Stimulated activated naive B cell treated with anti-CD40 and anti-IgM and Interleukin-4, amounts not matched to agents 10 μg/mL and 1 μg/mL and 100 μg/mL, for 72 hours (primary cell): ENCODE data around the gene CA11.

Experiments
- ATAC-seq, 2 donors: fragments of 150-1000 bp; cut with Tn5 transposase; replicated peaks; 2 replicates each; pipeline ENCODE4 v1.10.0; 2021; ENCODE audit warnings: moderate library complexity in 1 of 2
- DNase-seq: peaks from one replicate; pipeline ENCODE4 v3.0.0; 2021
- H3K27ac Mint-ChIP-seq: one replicate; pipeline ENCODE4 v1.8.0; 2022; ENCODE audit warnings: mild to moderate bottlenecking, mixed read lengths
- H3K27me3 Mint-ChIP-seq, 2 donors: one replicate each; pipeline ENCODE4 v1.8.0; 2022; ENCODE audit warnings: mixed read lengths in 2 of 2
- H3K36me3 Mint-ChIP-seq, 2 donors: one replicate each; pipeline ENCODE4 v1.8.0; 2022; ENCODE audit warnings: mixed read lengths in 2 of 2, mild to moderate bottlenecking in 1 of 2
- H3K4me1 Mint-ChIP-seq, 2 donors: one replicate each; pipeline ENCODE4 v1.8.0; 2022; ENCODE audit warnings: mixed read lengths in 2 of 2, mild to moderate bottlenecking in 1 of 2
- H3K4me3 Mint-ChIP-seq, 2 donors: one replicate each; pipeline ENCODE4 v1.8.0; 2022; ENCODE audit warnings: mild to moderate bottlenecking in 2 of 2, mixed read lengths in 2 of 2, moderate library complexity in 1 of 2
- H3K9me3 Mint-ChIP-seq, 2 donors: one replicate each; pipeline ENCODE4 v1.8.0; 2022; ENCODE audit warnings: mixed read lengths in 2 of 2, mild to moderate bottlenecking in 1 of 2

CA11 gene

DNA sequence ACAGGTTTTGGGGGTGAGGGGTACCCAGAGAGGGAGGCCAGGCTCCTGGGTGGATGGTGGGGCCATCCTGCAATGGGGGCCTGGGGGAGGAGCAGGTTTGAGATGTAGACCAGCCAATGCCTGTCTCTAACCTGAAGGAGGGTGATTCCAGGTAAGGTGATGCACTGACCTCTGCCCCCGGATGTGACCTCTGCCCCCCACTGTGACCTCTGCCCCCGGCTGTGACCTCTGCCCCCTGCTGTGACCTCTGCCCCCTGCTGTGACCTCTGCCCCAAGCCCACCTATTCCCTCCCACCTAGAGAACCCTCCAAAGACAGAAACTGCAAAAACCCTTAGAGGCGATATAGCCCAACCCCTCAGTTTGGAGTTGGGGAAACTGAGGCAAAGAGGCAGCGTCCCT is 49.8 kb downstream of the CA11 start:
- ATAC-seq (no peak), DNase-seq (no peak)
- Mint-ChIP-seq H3K27ac (no peak overlapping the region), H3K4me1 (no peaks in the 10 kb centered on the region), H3K36me3 (no peaks in the 10 kb centered on the region), H3K4me3 (no peak overlapping the region), H3K27me3 (peaks cover 6 to 19% of the 10 kb centered on the region in 2 donors), H3K9me3 (no peaks in the 10 kb centered on the region)

DNA sequence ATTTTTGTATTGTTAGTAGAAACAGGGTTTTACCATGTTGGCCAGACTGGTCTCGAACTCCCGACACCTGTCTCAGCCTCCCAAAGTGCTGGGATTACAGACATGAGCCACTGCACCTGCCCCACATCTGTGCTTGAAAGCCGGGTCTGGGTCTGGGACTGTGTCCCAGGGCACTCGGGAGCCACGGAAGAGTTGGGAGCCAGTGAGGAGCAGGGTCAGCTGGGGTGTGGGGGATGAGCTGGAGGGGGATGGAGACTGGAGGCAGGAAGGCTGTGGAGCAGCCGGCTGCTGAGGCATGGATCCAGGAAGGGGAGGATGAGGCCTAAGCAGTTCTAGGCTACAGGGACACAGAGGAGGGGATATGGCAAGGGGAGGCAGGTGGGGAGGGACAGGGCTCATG is 50.2 kb downstream of the CA11 start:
- H3K36me3 Mint-ChIP-seq: no peaks in the 10 kb centered on the region
- H3K4me1 Mint-ChIP-seq: no peaks in the 10 kb centered on the region
- no peak overlapping the region for H3K4me3 Mint-ChIP-seq
- no peak overlapping the region for H3K27ac Mint-ChIP-seq
- no peaks in the 10 kb centered on the region for H3K9me3 Mint-ChIP-seq
- H3K27me3 Mint-ChIP-seq: peaks cover 9 to 22% of the 10 kb centered on the region in 2 donors
- ATAC-seq: no peak
- no peak for DNase-seq

DNA sequence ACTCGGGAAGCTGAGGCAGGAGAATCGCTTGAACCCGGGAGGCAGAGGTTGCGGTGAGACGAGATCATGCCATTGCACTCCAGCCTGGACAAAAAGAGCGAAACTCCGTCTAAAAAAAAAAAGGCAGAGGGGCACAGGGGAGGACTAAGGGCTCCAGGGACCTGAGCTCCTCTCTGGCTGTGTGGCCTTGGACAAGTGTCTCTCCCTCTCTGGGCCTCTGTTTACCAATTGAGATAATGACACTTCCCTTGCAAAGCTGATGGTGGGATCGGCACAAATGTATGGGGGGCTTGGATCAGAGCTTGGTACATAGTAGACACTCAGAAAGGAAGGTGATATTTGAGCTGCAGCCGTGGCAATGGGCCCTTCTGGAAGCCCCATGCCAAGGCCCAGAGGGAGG is 50.8 kb downstream of the CA11 start:
- no peaks in the 10 kb centered on the region for H3K9me3 Mint-ChIP-seq
- H3K4me1 Mint-ChIP-seq: no peaks in the 10 kb centered on the region
- ATAC-seq: no peak
- no peak overlapping the region for H3K27ac Mint-ChIP-seq
- DNase-seq: no peak
- H3K27me3 Mint-ChIP-seq: peaks cover 13 to 29% of the 10 kb centered on the region in 2 donors
- no peaks in the 10 kb centered on the region for H3K36me3 Mint-ChIP-seq
- no peak overlapping the region for H3K4me3 Mint-ChIP-seq

DNA sequence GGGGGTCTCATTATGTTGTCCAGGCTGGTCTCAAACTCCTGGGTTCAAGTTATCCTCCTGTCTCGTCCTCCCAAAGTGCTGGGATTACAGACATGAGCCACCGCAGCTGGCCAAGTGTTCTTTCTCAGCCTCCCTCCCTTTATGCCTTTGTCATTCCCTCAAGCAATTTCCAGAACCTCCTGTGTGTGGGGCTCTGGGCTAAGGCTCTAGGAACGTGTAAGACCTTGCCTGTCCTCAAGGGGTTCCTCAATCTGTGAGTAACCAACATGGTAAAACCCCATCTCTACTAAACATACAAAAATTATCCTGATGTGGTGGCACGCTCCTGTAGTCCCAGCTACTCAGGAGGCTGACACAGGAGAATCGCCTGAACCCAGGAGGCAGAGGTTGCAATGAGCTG is 55.0 kb downstream of the CA11 start:
- Mint-ChIP-seq H3K27ac (no peak overlapping the region), H3K36me3 (no peaks in the 10 kb centered on the region), H3K4me1 (peaks cover 7 to 10% of the 10 kb centered on the region in 2 donors), H3K27me3 (peaks cover 16 to 29% of the 10 kb centered on the region in 2 donors), H3K9me3 (no peaks in the 10 kb centered on the region), H3K4me3 (no peak overlapping the region)
- no peak for ATAC-seq
- no peak for DNase-seq

DNA sequence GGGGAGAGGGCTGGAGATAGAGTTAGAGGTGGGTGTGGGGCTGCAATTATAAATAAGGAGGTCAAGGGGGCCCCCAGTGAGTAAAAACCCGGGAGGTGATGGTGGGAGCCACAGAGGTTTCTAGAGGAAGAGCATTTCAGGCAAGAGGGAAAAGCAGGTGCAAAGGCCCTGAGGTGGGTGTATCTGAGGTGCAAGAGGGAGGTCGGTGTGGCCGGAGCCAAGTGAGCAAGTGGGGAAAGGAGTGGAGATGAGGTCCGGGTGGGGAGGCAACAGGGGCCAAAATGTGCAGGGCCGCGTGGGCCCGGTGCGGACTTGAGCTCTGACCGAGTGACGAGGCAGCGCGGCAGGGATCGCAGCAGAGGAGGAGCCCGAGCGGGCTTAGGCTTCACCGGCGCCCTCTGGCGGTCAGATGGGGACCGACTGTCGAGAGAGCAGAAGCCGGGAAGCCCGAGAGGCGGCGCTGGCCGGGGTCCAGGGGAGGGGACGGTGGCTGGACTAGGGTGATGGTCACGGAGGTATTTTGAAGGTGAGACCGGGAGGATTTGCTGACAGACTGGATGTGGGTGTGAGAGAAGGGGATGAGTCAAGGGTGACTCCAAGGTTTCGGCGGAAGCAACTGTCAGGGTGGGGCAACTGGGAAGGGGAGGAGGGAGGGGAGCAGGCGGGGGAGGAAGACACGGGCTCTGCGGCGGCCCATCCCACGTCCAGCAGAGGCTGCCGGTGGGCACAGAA is 57.2 kb downstream of the CA11 start:
- peaks cover 0 to 3% of the 10 kb centered on the region in 2 donors for H3K9me3 Mint-ChIP-seq
- peak overlapping the region; percentile 79 for H3K27ac Mint-ChIP-seq
- H3K4me3 Mint-ChIP-seq: peak overlapping the region; percentile 78 to 80
- peak; percentile 85 to 88 for ATAC-seq
- peaks cover 13 to 17% of the 10 kb centered on the region in 2 donors for H3K4me1 Mint-ChIP-seq
- peaks cover 0 to 4% of the 10 kb centered on the region in 2 donors for H3K36me3 Mint-ChIP-seq
- peak; percentile 78 for DNase-seq
- H3K27me3 Mint-ChIP-seq: peaks cover 22 to 30% of the 10 kb centered on the region in 2 donors
